SJSA1 (cell line): ENCODE measurements around the gene ACYP1. TPM values are rescaled to one million over a fixed set of nuclear protein-coding genes. Genes with fewer than 3 reads are reported as not detected.

Experiments used
- DNase-seq, 2 experiments: peaks; one replicate each; pipeline ENCODE4 v3.0.0-alpha.2; 2015 to 2020; ENCODE audit warnings: low spot score in 2 of 2, low read depth in 1 of 2
- H3K27ac ChIP-seq: fragments of 250-450 bp; sonication (Bioruptor Pico); 2 replicates; pipeline ENCODE4 v1.5.1; 2020; ENCODE audit warnings: mild to moderate bottlenecking, moderate library complexity
- H3K27me3 ChIP-seq: fragments of 250-450 bp; sonication (Bioruptor Pico); replicated peaks from 2 replicates; pipeline ENCODE4 v1.5.1; 2020; ENCODE audit warnings: mild to moderate bottlenecking, moderate library complexity
- H3K36me3 ChIP-seq: fragments of 250-450 bp; sonication (Bioruptor Pico); 2 replicates; pipeline ENCODE4 v1.5.1; 2020; ENCODE audit warnings: mild to moderate bottlenecking
- H3K4me1 ChIP-seq: fragments of 250-450 bp; sonication (Bioruptor Pico); replicated peaks from 2 replicates; pipeline ENCODE4 v1.6.1; 2021; ENCODE audit warnings: mild to moderate bottlenecking
- H3K4me3 ChIP-seq: fragments of 250-450 bp; sonication (Bioruptor Pico); 2 replicates; pipeline ENCODE4 v1.5.1; 2020; ENCODE audit warnings: mild to moderate bottlenecking
- H3K9me3 ChIP-seq: fragments of 250-450 bp; sonication (Bioruptor Pico); replicated peaks from 2 replicates; pipeline ENCODE4 v1.5.1; 2020; ENCODE audit warnings: mild to moderate bottlenecking
- total RNA-seq: library from RNA; depleted of rRNA; stranded (reverse); fragments of >200 nt; shearing (Covaris generic); gene quantifications from 2 replicates; pipeline ENCODE4 v1.2.3, GENCODE V29; 2014

Gene ACYP1
- total RNA-seq, 1 experiment from 2014 or later, result 29.5 TPM

- DNase-seq, result no peak
These were observed 3.4 kb downstream of the ACYP1 start for GRCh38 chr14:75060420-75060819.

GRCh38 chr14:75059642-75060041 is 4.2 kb downstream of the ACYP1 start:
- Histone ChIP-seq H3K4me3 (no peak overlapping the region), H3K27me3 (no peaks in the 10 kb centered on the region), H3K27ac (peak overlapping the region; percentile 32), H3K9me3 (no peaks in the 10 kb centered on the region), H3K36me3 (peaks cover 37% of the 10 kb centered on the region), H3K4me1 (peaks cover 26% of the 10 kb centered on the region)
- peak in 1 of 2 experiments; percentile 58 for DNase-seq

More at GRCh38 chr14:75060420-75060819, 3.4 kb downstream of the ACYP1 start:
- Histone ChIP-seq H3K27ac (peak overlapping the region; percentile 32), H3K36me3 (peaks cover 37% of the 10 kb centered on the region), H3K27me3 (no peaks in the 10 kb centered on the region), H3K4me3 (no peak overlapping the region), H3K9me3 (no peaks in the 10 kb centered on the region), H3K4me1 (peaks cover 26% of the 10 kb centered on the region)

GRCh38 chr14:75054421-75054820 is 9.4 kb downstream of the ACYP1 start:
- no peak overlapping the region for H3K27ac ChIP-seq
- no peaks in the 10 kb centered on the region for H3K27me3 ChIP-seq
- no peak overlapping the region for H3K4me3 ChIP-seq

GRCh38 chr14:75053396-75054291 is 10.2 kb downstream of the ACYP1 start:
- H3K27ac ChIP-seq, result no peak overlapping the region
- peaks cover 35% of the 10 kb centered on the region for H3K4me1 ChIP-seq
- no peak overlapping the region for H3K4me3 ChIP-seq
- H3K27me3 ChIP-seq, result no peaks in the 10 kb centered on the region
- no peak for DNase-seq
- peaks cover 22% of the 10 kb centered on the region for H3K36me3 ChIP-seq
- no peaks in the 10 kb centered on the region for H3K9me3 ChIP-seq

More at GRCh38 chr14:75054421-75054820, 9.4 kb downstream of the ACYP1 start:
- Histone ChIP-seq H3K9me3 (no peaks in the 10 kb centered on the region), H3K36me3 (peaks cover 15% of the 10 kb centered on the region), H3K4me1 (peaks cover 38% of the 10 kb centered on the region)
- no peak for DNase-seq

GRCh38 chr14:75051556-75051899 is 12.3 kb downstream of the ACYP1 start:
- peak overlapping the region; percentile 62 for H3K4me3 ChIP-seq
- peaks cover 41% of the 10 kb centered on the region for H3K4me1 ChIP-seq
- H3K9me3 ChIP-seq, result no peaks in the 10 kb centered on the region

GRCh38 chr14:75050852-75051555 is 12.8 kb downstream of the ACYP1 start, which contains the start of gene MLH3:
MLH3 (minus strand) TSS chr14:75051467; CDS start chr14:75049655, 1,812 bp downstream.
- H3K36me3 ChIP-seq, result peaks cover 26% of the 10 kb centered on the region
- no peaks in the 10 kb centered on the region for H3K27me3 ChIP-seq
- H3K4me1 ChIP-seq, result peaks cover 41% of the 10 kb centered on the region
- peak within 1 kb of the TSS; percentile 62 for H3K4me3 ChIP-seq
- H3K9me3 ChIP-seq, result no peaks in the 10 kb centered on the region
- peak; percentile 76 to 86 for DNase-seq
- peak within 1 kb of the TSS; percentile 81 for H3K27ac ChIP-seq

More at GRCh38 chr14:75051556-75051899, 12.3 kb downstream of the ACYP1 start:
- Histone ChIP-seq H3K27ac (peak overlapping the region; percentile 81; the same call in 1 of the 2 replicates), H3K36me3 (peaks cover 26% of the 10 kb centered on the region), H3K27me3 (no peaks in the 10 kb centered on the region)
- no peak for DNase-seq

- no peak for DNase-seq
- H3K9me3 ChIP-seq, result no peaks in the 10 kb centered on the region
- H3K27me3 ChIP-seq, result no peaks in the 10 kb centered on the region
- H3K27ac ChIP-seq, result no peak overlapping the region
- H3K4me1 ChIP-seq, result peaks cover 41% of the 10 kb centered on the region
- H3K36me3 ChIP-seq, result peaks cover 26% of the 10 kb centered on the region
- H3K4me3 ChIP-seq, result no peak overlapping the region
These were observed 14.1 kb downstream of the ACYP1 start for GRCh38 chr14:75049731-75050201.

GRCh38 chr14:75049136-75049535 is 14.7 kb downstream of the ACYP1 start:
- H3K27ac ChIP-seq, result no peak overlapping the region
- H3K4me3 ChIP-seq, result no peak overlapping the region
- H3K4me1 ChIP-seq, result peaks cover 42% of the 10 kb centered on the region
- no peaks in the 10 kb centered on the region for H3K27me3 ChIP-seq
- no peak for DNase-seq
- H3K9me3 ChIP-seq, result no peaks in the 10 kb centered on the region
- H3K36me3 ChIP-seq, result peaks cover 26% of the 10 kb centered on the region

GRCh38 chr14:75048101-75048500 is 15.7 kb downstream of the ACYP1 start:
- Histone ChIP-seq H3K27me3 (no peaks in the 10 kb centered on the region), H3K27ac (no peak overlapping the region), H3K4me1 (peaks cover 34% of the 10 kb centered on the region), H3K9me3 (no peaks in the 10 kb centered on the region), H3K4me3 (no peak overlapping the region), H3K36me3 (peaks cover 28% of the 10 kb centered on the region)
- no peak for DNase-seq

- no peak for DNase-seq
- Histone ChIP-seq H3K36me3 (peaks cover 31% of the 10 kb centered on the region), H3K27ac (no peak overlapping the region), H3K4me3 (no peak overlapping the region), H3K27me3 (no peaks in the 10 kb centered on the region), H3K4me1 (peaks cover 30% of the 10 kb centered on the region), H3K9me3 (no peaks in the 10 kb centered on the region)
These were observed 16.3 kb downstream of the ACYP1 start for GRCh38 chr14:75047506-75047905.

- H3K27me3 ChIP-seq, result no peaks in the 10 kb centered on the region
- peaks cover 35% of the 10 kb centered on the region for H3K36me3 ChIP-seq
- no peaks in the 10 kb centered on the region for H3K9me3 ChIP-seq
- no peak overlapping the region for H3K4me3 ChIP-seq
- no peak for DNase-seq
- H3K27ac ChIP-seq, result no peak overlapping the region
- peaks cover 29% of the 10 kb centered on the region for H3K4me1 ChIP-seq
These were observed 16.9 kb downstream of the ACYP1 start for GRCh38 chr14:75046899-75047298.

GRCh38 chr14:75046275-75046674 is 17.5 kb downstream of the ACYP1 start:
- DNase-seq, result no peak
- Histone ChIP-seq H3K27ac (no peak overlapping the region), H3K4me3 (no peak overlapping the region), H3K4me1 (peaks cover 28% of the 10 kb centered on the region), H3K27me3 (no peaks in the 10 kb centered on the region), H3K36me3 (peaks cover 38% of the 10 kb centered on the region), H3K9me3 (no peaks in the 10 kb centered on the region)

- H3K36me3 ChIP-seq, result peaks cover 42% of the 10 kb centered on the region
These were observed 19.1 kb downstream of the ACYP1 start for GRCh38 chr14:75044752-75045151.

GRCh38 chr14:75044322-75044721 is 19.5 kb downstream of the ACYP1 start:
- H3K27ac ChIP-seq, result no peak overlapping the region
- H3K36me3 ChIP-seq, result peaks cover 42% of the 10 kb centered on the region
- no peak for DNase-seq
- H3K9me3 ChIP-seq, result no peaks in the 10 kb centered on the region
- H3K4me3 ChIP-seq, result no peak overlapping the region
- H3K4me1 ChIP-seq, result peaks cover 19% of the 10 kb centered on the region
- no peaks in the 10 kb centered on the region for H3K27me3 ChIP-seq

More at GRCh38 chr14:75044752-75045151, 19.1 kb downstream of the ACYP1 start:
- H3K27me3 ChIP-seq, result no peaks in the 10 kb centered on the region
- no peak for DNase-seq
- H3K4me1 ChIP-seq, result peaks cover 19% of the 10 kb centered on the region
- no peaks in the 10 kb centered on the region for H3K9me3 ChIP-seq
- H3K4me3 ChIP-seq, result no peak overlapping the region
- H3K27ac ChIP-seq, result no peak overlapping the region
